ENCODE results near the gene DBNDD2. TPM values are rescaled to one million over a fixed set of nuclear protein-coding genes. Genes with fewer than 3 reads are reported as not detected.

DBNDD2 gene
- total and polyA plus RNA-seq, 2 donors from 2014 or later: 50.7 to 51.5 TPM

- Histone ChIP-seq H3K27ac (ENCODE audit: low read depth in 2 of 2, low read length in 2 of 2) (no peak overlapping the region), H3K4me3 (ENCODE audit: low read length in 3 of 3) (no peak overlapping the region), H3K9me3 (ENCODE audit: control insufficient read depth in 2 of 3, insufficient read depth in 1 of 3, low read length in 3 of 3) (no peaks in the 10 kb centered on the region), H3K9ac (ENCODE audit: low read length in 3 of 3) (no peak overlapping the region), H3K36me3 (ENCODE audit: control insufficient read depth in 2 of 3, insufficient read depth in 3 of 3, low read length in 3 of 3) (no peaks in the 10 kb centered on the region), H3K4me1 (ENCODE audit: control insufficient read depth in 2 of 3, insufficient read depth in 2 of 3, low read depth in 1 of 3, low read length in 3 of 3) (no peaks in the 10 kb centered on the region), H3K27me3 (ENCODE audit: control insufficient read depth, insufficient read depth, low read length) (no peaks in the 10 kb centered on the region)
- no peak for TF ChIP-seq CTCF (IDR thresholded peaks at IDR 0.05; ENCODE audit: borderline replicate concordance, extremely low read depth, insufficient read depth)
- FAIRE-seq: no peak
- intact Hi-C loops (cut with DNase I): no loop called here
- no peak for DNase-seq
These were observed 36.0 kb downstream of the DBNDD2 start for GRCh38 chr20:45444050-45444449.

GRCh38 chr20:45445805-45446562, 37.9 kb downstream of the DBNDD2 start:
- no peak for FAIRE-seq
- Histone ChIP-seq H3K27me3 (ENCODE audit: control insufficient read depth, insufficient read depth, low read length) (no peaks in the 10 kb centered on the region), H3K4me3 (ENCODE audit: low read length in 3 of 3) (no peak overlapping the region), H3K4me1 (ENCODE audit: control insufficient read depth in 2 of 3, insufficient read depth in 2 of 3, low read depth in 1 of 3, low read length in 3 of 3) (peaks cover 0 to 8% (median 6%) of the 10 kb centered on the region in 3 donors), H3K9ac (ENCODE audit: low read length in 3 of 3) (no peak overlapping the region), H3K36me3 (ENCODE audit: control insufficient read depth in 2 of 3, insufficient read depth in 3 of 3, low read length in 3 of 3) (no peaks in the 10 kb centered on the region), H3K27ac (ENCODE audit: low read depth in 2 of 2, low read length in 2 of 2) (no peak overlapping the region), H3K9me3 (ENCODE audit: control insufficient read depth in 2 of 3, insufficient read depth in 1 of 3, low read length in 3 of 3) (no peaks in the 10 kb centered on the region)
- DNase-seq: no peak
- peak; percentile 20 for TF ChIP-seq CTCF (IDR thresholded peaks at IDR 0.05; ENCODE audit: borderline replicate concordance, extremely low read depth, insufficient read depth)
- intact Hi-C loops (cut with DNase I): no loop called here

GRCh38 chr20:45448270-45448669, 40.2 kb downstream of the DBNDD2 start:
- peaks cover 0 to 8% (median 6%) of the 10 kb centered on the region in 3 donors for H3K4me1 ChIP-seq (ENCODE audit: control insufficient read depth in 2 of 3, insufficient read depth in 2 of 3, low read depth in 1 of 3, low read length in 3 of 3)
- H3K36me3 ChIP-seq (ENCODE audit: control insufficient read depth in 2 of 3, insufficient read depth in 3 of 3, low read length in 3 of 3): no peaks in the 10 kb centered on the region
- no peaks in the 10 kb centered on the region for H3K27me3 ChIP-seq (ENCODE audit: control insufficient read depth, insufficient read depth, low read length)
- no peak overlapping the region for H3K27ac ChIP-seq (ENCODE audit: low read depth in 2 of 2, low read length in 2 of 2)
- intact Hi-C loops (cut with DNase I): no loop called here
- no peak overlapping the region for H3K4me3 ChIP-seq (ENCODE audit: low read length in 3 of 3)
- DNase-seq (no peak), FAIRE-seq (no peak)
- no peak overlapping the region for H3K9ac ChIP-seq (ENCODE audit: low read length in 3 of 3)
- TF ChIP-seq CTCF (IDR thresholded peaks at IDR 0.05; ENCODE audit: borderline replicate concordance, extremely low read depth, insufficient read depth): no peak
- no peaks in the 10 kb centered on the region for H3K9me3 ChIP-seq (ENCODE audit: control insufficient read depth in 2 of 3, insufficient read depth in 1 of 3, low read length in 3 of 3)

Measured in kidney (tissue), 14 donors.